DND-41 (cell line): ENCODE measurements around the gene PTPMT1.

Experiments
- ATAC-seq: fragments of 200-7000 bp; cut with Tn5 transposase; 3 replicates; pipeline ENCODE4 v1.9.1; 2021; ENCODE audit warnings: low read depth; ENCODE audit not compliant: insufficient read depth
- DNase-seq: peaks from one replicate; pipeline ENCODE4 v3.0.0-alpha.2; 2020
- H2AFZ ChIP-seq: 2 replicates; pipeline ENCODE4 v1.6.0; 2012; ENCODE audit warnings: low read depth, low read length
- H3K27ac ChIP-seq: 2 replicates; pipeline ENCODE4 v1.5.1; 2012; ENCODE audit warnings: low read length, inconsistent platforms
- H3K27me3 ChIP-seq: fragments of 200-600 bp; sonication (generic); 2 replicates; pipeline ENCODE4 v1.6.0; 2012; ENCODE audit warnings: low read length, mild to moderate bottlenecking, inconsistent platforms; ENCODE audit not compliant: insufficient read depth, poor library complexity
- H3K36me3 ChIP-seq: 2 replicates; pipeline ENCODE4 v1.5.1; 2012; ENCODE audit warnings: low read length, inconsistent platforms; ENCODE audit not compliant: insufficient read depth
- H3K4me1 ChIP-seq: 2 replicates; pipeline ENCODE4 v1.5.1; 2012; ENCODE audit warnings: mild to moderate bottlenecking, low read length; ENCODE audit not compliant: insufficient read depth
- H3K4me2 ChIP-seq: 2 replicates; pipeline ENCODE4 v1.6.0; 2012; ENCODE audit warnings: mild to moderate bottlenecking, moderate library complexity, low read length, inconsistent platforms; ENCODE audit not compliant: insufficient read depth
- H3K4me3 ChIP-seq, 2 experiments: fragments of 200-600 bp in 1 of 2; shearing (Covaris generic) in 1 of 2; 2 replicates each; pipeline ENCODE4 v1.5.1; 2012 to 2016; ENCODE audit warnings: inconsistent platforms in 2 of 2, low read length in 2 of 2, mild to moderate bottlenecking in 2 of 2, low read depth in 1 of 2, moderate library complexity in 1 of 2
- H3K79me2 ChIP-seq: 2 replicates; pipeline ENCODE4 v1.6.0; 2012; ENCODE audit warnings: low read length, inconsistent platforms; ENCODE audit not compliant: insufficient read depth
- H3K9ac ChIP-seq: 2 replicates; pipeline ENCODE4 v1.6.0; 2012; ENCODE audit warnings: low read depth, mild to moderate bottlenecking, inconsistent platforms, low read length, moderate library complexity
- H3K9me3 ChIP-seq: 2 replicates; pipeline ENCODE4 v1.5.1; 2012; ENCODE audit warnings: low read length, moderate library complexity, mild to moderate bottlenecking, inconsistent platforms; ENCODE audit not compliant: insufficient read depth, severe bottlenecking
- H4K20me1 ChIP-seq: 2 replicates; pipeline ENCODE4 v1.6.0; 2012; ENCODE audit warnings: low read length; ENCODE audit not compliant: insufficient read depth
- CTCF ChIP-seq: IDR thresholded peaks from 2 replicates; pipeline ENCODE4 v1.5.1; 2012; ENCODE audit warnings: borderline replicate concordance, low read length, moderate library complexity, mild to moderate bottlenecking; ENCODE audit not compliant: poor library complexity, severe bottlenecking; ENCODE audit errors: extremely low read depth
- EZH2 ChIP-seq: IDR thresholded peaks from 3 replicates; pipeline ENCODE4 v1.6.1; 2012; ENCODE audit warnings: borderline replicate concordance, low read depth, mild to moderate bottlenecking, moderate library complexity, low read length, inconsistent platforms; ENCODE audit not compliant: severe bottlenecking

PTPMT1 gene

GRCh38 chr11:47536915-47537314, 28.5 kb upstream of the PTPMT1 start:
- Histone ChIP-seq H3K27me3 (no peaks in the 10 kb centered on the region), H3K4me3 (no peak overlapping the region), H2AFZ (no peak overlapping the region), H3K9ac (no peak overlapping the region), H3K79me2 (peaks cover 100% of the 10 kb centered on the region), H4K20me1 (peaks cover 89% of the 10 kb centered on the region), H3K4me2 (no peak overlapping the region), H3K36me3 (peaks cover 32% of the 10 kb centered on the region; the same call in 1 of the 2 replicates), H3K9me3 (no peaks in the 10 kb centered on the region), H3K4me1 (no peaks in the 10 kb centered on the region; the same call in 1 of the 2 replicates), H3K27ac (no peak overlapping the region)
- ATAC-seq (no peak), DNase-seq (no peak)
- no peak for TF ChIP-seq EZH2

- no peaks in the 10 kb centered on the region for H3K27me3 ChIP-seq
- H2AFZ ChIP-seq: no peak overlapping the region
- ATAC-seq (no peak), DNase-seq (no peak)
- H3K4me3 ChIP-seq: no peak overlapping the region
- H4K20me1 ChIP-seq: peaks cover 90% of the 10 kb centered on the region
- no peaks in the 10 kb centered on the region for H3K9me3 ChIP-seq
- no peak overlapping the region for H3K4me2 ChIP-seq
- H3K79me2 ChIP-seq: peaks cover 100% of the 10 kb centered on the region
- peaks cover 33% of the 10 kb centered on the region; the same call in 1 of the 2 replicates for H3K36me3 ChIP-seq
- H3K4me1 ChIP-seq: no peaks in the 10 kb centered on the region; the same call in 1 of the 2 replicates
- no peak overlapping the region for H3K9ac ChIP-seq
- no peak overlapping the region; the same call in 1 of the 2 replicates for H3K27ac ChIP-seq
- TF ChIP-seq EZH2 (no peak), CTCF (no peak)
Measured at GRCh38 chr11:47538741-47539565, 26.4 kb upstream of the PTPMT1 start.

GRCh38 chr11:47539681-47540039, 25.7 kb upstream of the PTPMT1 start:
- ATAC-seq: no peak

More at GRCh38 chr11:47539681-47540039, 25.7 kb upstream of the PTPMT1 start:
- DNase-seq: no peak
- no peak overlapping the region for H3K4me2 ChIP-seq
- TF ChIP-seq EZH2: no peak
- TF ChIP-seq CTCF: no peak
- peaks cover 33% of the 10 kb centered on the region; the same call in 1 of the 2 replicates for H3K36me3 ChIP-seq
- H4K20me1 ChIP-seq: peaks cover 91% of the 10 kb centered on the region
- H2AFZ ChIP-seq: no peak overlapping the region
- no peak overlapping the region for H3K9ac ChIP-seq
- H3K4me1 ChIP-seq: no peaks in the 10 kb centered on the region; the same call in 1 of the 2 replicates
- H3K4me3 ChIP-seq: no peak overlapping the region
- no peak overlapping the region for H3K27ac ChIP-seq
- H3K9me3 ChIP-seq: no peaks in the 10 kb centered on the region
- H3K27me3 ChIP-seq: no peaks in the 10 kb centered on the region
- peaks cover 100% of the 10 kb centered on the region for H3K79me2 ChIP-seq
